Retinal pigment epithelial cell (primary cell): ENCODE results near the gene TP53AIP1.

Experiments
- DNase-seq: peaks from one replicate; pipeline ENCODE4 v3.0.0-alpha.2; 2010; ENCODE audit warnings: low read depth
- H3K4me3 ChIP-seq: 2 replicates; pipeline ENCODE4 v1.5.1; 2011; ENCODE audit warnings: mild to moderate bottlenecking, low read length, control low read depth, moderate library complexity
- TF ChIP-seq, protein P1 (sequence below): conservative IDR thresholded peaks from 2 replicates; pipeline ENCODE4 v1.5.1; 2011; ENCODE audit warnings: low read depth, low read length, control low read depth, inconsistent platforms

Gene TP53AIP1

DNA sequence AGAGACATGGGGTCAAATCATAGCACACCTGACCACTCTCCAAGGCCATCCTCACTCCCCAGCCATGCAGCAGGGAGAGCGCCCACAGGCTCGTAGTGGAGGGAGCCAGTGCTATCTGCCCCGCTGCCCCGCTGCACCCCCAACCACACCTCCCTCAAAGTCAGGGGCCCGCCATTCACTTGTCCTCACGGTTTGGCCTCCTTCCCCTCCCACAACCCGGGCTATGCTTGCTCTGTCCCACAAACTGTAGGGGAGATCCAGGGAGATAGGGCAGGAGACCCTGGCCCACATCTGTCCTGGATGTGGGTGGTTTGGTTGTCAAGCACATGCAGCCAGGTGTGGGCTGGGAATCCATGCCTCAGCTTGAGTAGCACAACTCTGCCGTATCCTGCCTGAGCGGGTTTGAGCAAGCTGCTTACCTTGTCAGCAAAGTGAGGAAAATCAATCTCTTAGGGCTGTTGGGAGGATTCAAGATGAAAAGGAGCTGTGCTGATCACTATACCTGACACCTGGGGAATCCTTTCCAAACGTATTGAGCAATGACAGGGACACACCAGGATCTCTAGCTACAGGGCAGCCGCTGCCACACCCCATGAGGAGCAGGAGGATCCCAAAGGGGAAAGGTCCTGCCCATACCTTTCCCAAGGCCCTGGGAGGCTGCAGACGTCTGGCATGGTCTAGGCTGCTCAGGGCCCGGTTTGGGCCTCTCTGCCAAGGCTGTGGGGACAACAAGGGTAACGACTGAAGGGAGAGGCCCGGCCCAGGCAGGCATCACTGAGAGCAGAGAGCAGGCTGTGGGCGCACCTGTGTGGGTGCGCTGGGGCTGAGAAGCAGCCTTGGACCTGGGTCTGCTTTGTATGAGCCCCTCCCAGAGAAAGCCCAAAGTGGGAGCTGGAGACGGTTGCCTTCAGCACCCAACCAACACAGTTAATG is 28.2 kb downstream of the TP53AIP1 start:
- DNase-seq: no peak
- TF ChIP-seq, protein P1, sequence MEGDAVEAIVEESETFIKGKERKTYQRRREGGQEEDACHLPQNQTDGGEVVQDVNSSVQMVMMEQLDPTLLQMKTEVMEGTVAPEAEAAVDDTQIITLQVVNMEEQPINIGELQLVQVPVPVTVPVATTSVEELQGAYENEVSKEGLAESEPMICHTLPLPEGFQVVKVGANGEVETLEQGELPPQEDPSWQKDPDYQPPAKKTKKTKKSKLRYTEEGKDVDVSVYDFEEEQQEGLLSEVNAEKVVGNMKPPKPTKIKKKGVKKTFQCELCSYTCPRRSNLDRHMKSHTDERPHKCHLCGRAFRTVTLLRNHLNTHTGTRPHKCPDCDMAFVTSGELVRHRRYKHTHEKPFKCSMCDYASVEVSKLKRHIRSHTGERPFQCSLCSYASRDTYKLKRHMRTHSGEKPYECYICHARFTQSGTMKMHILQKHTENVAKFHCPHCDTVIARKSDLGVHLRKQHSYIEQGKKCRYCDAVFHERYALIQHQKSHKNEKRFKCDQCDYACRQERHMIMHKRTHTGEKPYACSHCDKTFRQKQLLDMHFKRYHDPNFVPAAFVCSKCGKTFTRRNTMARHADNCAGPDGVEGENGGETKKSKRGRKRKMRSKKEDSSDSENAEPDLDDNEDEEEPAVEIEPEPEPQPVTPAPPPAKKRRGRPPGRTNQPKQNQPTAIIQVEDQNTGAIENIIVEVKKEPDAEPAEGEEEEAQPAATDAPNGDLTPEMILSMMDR: no peak
- no peak overlapping the region for H3K4me3 ChIP-seq

DNA sequence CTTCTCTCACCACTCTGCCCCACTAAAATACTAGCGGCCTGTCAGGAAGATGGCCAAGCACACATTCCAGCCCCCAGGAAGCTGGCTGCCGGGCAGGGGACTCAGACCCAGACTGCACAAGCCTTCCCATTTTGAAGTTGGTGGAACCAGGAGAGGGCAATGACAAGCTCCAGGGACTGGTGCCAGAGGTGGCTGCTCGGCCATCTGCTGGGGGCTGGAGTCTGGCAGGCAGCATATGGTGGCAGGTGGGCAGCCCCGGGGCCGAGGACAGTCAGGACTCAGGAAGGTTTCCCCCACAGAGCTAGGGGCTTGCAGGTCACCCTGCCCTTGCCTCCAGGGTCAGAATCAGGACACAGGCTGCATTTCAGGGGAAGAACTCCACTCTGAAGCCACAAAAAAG is 28.9 kb downstream of the TP53AIP1 start:
- no peak for DNase-seq
- no peak overlapping the region for H3K4me3 ChIP-seq
- TF ChIP-seq, protein P1: no peak

DNA sequence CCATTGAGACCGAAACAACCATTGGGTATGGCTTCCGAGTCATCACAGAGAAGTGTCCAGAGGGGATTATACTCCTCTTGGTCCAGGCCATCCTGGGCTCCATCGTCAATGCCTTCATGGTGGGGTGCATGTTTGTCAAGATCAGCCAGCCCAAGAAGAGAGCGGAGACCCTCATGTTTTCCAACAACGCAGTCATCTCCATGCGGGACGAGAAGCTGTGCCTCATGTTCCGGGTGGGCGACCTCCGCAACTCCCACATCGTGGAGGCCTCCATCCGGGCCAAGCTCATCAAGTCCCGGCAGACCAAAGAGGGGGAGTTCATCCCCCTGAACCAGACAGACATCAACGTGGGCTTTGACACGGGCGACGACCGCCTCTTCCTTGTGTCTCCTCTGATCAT is 31.0 kb downstream of the TP53AIP1 start:
- TF ChIP-seq, protein P1: no peak
- H3K4me3 ChIP-seq: no peak overlapping the region
- no peak for DNase-seq

DNA sequence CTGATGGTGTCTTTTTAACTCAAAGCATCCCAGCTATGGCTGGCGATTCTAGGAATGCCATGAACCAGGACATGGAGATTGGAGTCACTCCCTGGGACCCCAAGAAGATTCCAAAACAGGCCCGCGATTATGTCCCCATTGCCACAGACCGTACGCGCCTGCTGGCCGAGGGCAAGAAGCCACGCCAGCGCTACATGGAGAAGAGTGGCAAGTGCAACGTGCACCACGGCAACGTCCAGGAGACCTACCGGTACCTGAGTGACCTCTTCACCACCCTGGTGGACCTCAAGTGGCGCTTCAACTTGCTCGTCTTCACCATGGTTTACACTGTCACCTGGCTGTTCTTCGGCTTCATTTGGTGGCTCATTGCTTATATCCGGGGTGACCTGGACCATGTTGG is 31.4 kb downstream of the TP53AIP1 start:
- H3K4me3 ChIP-seq: no peak overlapping the region
- TF ChIP-seq, protein P1: no peak
- DNase-seq: no peak

DNA sequence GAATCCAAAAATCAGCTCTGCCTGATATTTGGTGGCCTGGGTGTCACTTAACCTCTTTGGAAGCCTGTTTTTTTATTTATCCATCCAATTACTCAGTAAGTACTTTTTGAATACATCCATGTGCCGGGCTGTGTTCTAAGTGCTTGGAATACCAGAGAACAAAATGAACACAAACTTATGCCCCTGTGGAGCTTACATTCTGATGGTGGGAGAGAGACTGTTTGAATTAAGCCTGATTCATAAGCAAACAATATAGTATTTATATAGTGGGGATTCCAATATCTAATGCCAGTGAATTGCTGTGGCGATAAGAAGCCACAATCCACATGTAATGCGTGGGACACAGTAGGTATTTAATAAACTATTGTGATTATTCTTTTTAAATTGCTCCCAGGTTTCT is 32.1 kb downstream of the TP53AIP1 start:
- DNase-seq: no peak
- no peak overlapping the region for H3K4me3 ChIP-seq
- TF ChIP-seq, protein P1: no peak

DNA sequence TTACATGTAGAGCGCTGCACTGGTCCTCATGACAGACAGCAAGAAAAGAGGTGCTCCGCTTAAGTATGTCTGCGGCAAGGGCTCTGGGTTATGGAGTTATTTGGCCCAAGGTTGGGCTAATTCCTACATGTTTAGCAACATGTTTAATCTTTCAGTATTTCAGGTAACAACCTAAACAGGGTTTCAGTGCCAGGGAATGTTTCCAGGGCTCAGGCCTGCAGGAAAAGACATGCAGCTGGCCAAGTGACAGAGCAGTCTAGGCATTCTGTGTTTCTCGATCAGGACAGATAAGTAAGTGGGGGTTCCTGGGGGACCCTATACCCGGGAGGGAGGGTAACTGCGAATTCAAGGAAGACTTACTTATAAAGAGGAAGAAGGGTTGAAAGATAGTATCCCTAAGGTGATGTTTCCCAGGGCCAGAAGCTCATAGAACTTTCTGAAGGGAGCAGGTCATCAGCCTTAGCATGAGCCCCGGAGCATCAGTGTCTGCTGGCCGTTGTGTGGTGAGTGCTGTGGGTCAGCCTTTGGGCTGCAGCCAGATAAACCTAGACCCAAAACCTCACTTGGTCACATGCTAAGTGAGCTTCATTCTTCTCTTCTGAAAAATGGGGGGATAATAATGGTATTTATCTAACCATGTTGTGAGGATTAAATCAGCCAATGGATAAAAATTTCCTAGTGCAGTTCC is 33.1 kb downstream of the TP53AIP1 start:
- TF ChIP-seq, protein P1: no peak
- no peak for DNase-seq
- H3K4me3 ChIP-seq: no peak overlapping the region
